ENCODE data around the gene FAM200B. TPM values are rescaled to one million over a fixed set of nuclear protein-coding genes. Genes with fewer than 3 reads are reported as not detected.

The FAM200B gene
- total and polyA plus RNA-seq, 11 donors: 23.2 to 37.7 (median 32.2) TPM

DNA sequence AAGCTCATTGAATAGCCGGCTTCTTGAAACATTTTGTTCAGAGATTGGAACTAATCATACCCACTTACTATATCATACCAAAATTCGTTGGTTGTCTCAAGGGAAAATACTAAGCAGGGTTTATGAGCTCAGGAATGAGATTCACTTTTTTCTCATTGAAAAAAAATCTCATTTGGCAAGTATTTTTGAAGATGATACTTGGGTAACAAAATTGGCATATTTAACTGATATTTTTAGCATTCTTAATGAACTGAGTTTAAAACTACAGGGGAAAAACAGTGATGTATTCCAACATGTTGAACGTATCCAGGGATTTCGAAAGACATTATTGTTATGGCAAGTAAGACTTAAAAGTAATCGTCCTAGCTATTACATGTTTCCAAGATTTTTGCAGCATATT, 6.4 kb downstream of the FAM200B start:
- intact Hi-C loops (cut with DNase I): no loop called here
- H3K36me3 ChIP-seq: peaks cover 0 to 48% (median 27%) of the 10 kb centered on the region in 9 donors
- H3K27me3 ChIP-seq: no peaks in the 10 kb centered on the region
- DNase-seq: no peak
- H3K27ac ChIP-seq: no peak overlapping the region
- ATAC-seq: no peak
- 73 to 83% (median 79%) methylated on average over 5 of the region's 5 CpGs for WGBS, 4 donors
- H3K4me3 ChIP-seq: no peak overlapping the region
- H3K9me3 ChIP-seq: no peaks in the 10 kb centered on the region
- peaks cover 0 to 62% (median 14%) of the 10 kb centered on the region in 12 donors for H3K4me1 ChIP-seq
- TF ChIP-seq POLR2A (IDR thresholded peaks at IDR 0.05): no peak
- TF ChIP-seq, protein P1, sequence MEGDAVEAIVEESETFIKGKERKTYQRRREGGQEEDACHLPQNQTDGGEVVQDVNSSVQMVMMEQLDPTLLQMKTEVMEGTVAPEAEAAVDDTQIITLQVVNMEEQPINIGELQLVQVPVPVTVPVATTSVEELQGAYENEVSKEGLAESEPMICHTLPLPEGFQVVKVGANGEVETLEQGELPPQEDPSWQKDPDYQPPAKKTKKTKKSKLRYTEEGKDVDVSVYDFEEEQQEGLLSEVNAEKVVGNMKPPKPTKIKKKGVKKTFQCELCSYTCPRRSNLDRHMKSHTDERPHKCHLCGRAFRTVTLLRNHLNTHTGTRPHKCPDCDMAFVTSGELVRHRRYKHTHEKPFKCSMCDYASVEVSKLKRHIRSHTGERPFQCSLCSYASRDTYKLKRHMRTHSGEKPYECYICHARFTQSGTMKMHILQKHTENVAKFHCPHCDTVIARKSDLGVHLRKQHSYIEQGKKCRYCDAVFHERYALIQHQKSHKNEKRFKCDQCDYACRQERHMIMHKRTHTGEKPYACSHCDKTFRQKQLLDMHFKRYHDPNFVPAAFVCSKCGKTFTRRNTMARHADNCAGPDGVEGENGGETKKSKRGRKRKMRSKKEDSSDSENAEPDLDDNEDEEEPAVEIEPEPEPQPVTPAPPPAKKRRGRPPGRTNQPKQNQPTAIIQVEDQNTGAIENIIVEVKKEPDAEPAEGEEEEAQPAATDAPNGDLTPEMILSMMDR (IDR thresholded peaks at IDR 0.05): no peak

DNA sequence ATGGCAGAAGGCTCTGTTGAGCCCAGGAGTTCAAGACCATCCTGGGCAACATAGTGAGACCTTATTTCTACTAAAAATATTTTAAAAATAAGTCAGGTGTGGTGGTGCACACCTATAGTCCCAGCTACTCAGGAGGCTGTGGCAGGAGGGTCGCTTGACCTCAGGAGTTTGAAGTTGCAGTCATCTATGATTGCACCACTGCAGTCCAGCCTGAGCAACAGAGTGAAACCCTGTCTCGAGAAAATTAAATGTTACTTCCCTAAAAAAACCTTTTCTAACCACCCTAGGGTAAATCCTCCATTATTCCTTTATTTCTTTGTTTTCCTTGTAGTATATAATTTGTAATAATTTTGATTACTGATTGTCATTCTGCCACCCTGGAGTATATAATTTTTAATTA, 7.9 kb downstream of the FAM200B start:
- peak in 1 of 4 donors; percentile 42 for ATAC-seq
- peaks cover 0 to 47% (median 2%) of the 10 kb centered on the region in 12 donors for H3K4me1 ChIP-seq
- peaks cover 0 to 44% (median 27%) of the 10 kb centered on the region in 9 donors for H3K36me3 ChIP-seq
- H3K9me3 ChIP-seq: no peaks in the 10 kb centered on the region
- no peaks in the 10 kb centered on the region for H3K27me3 ChIP-seq
- intact Hi-C loops (cut with DNase I): no loop called here
- no peak for DNase-seq
- TF ChIP-seq, protein P1 (IDR thresholded peaks at IDR 0.05): no peak
- no peak for TF ChIP-seq POLR2A (IDR thresholded peaks at IDR 0.05)
- peak overlapping the region in 2 of 12 donors; percentile 68 to 78 for H3K27ac ChIP-seq
- H3K4me3 ChIP-seq: peak overlapping the region in 1 of 12 donors; percentile 6
- 86 to 98% (median 92%) methylated on average over 2 of the region's 2 CpGs for WGBS, 4 donors

DNA sequence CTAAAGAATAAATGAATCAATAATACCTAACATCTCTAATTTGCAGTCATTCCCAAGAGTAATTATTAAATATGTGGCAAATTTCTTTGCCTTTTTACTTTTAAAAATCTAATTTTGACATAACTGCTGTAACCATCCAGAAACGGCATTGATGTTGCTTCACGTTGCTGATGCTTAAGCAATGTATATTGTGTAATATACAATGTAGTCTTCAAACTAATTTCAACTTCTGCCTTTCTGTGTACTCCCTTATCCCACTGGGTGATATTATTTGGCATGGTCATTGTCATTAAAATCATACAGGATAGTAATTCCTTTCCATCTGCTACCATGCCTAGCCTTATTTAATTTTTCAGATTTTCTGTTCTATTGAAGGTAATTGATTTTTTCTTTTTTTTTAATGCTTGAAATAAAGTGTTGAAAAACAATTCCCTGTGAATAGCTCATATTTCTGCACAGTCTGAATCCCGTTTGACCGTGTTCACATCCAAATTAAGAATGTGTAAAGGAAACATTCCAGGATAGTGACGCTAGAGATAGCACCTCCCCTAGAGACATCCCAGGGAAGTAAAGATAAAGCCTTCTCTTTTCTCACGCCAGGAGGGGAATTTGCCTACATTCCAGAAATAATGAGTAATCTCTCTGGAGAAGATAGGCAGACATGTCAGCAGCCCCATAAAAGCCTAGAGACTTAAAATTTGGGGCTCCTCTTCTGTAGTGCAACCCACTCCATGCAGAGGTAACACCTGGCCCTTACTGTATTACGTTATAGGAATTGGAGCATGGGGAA, 8.6 kb downstream of the FAM200B start:
- TF ChIP-seq, protein P1 (IDR thresholded peaks at IDR 0.05): no peak
- no peak for TF ChIP-seq POLR2A (IDR thresholded peaks at IDR 0.05)
- peaks cover 0 to 41% (median 27%) of the 10 kb centered on the region in 9 donors for H3K36me3 ChIP-seq
- H3K27me3 ChIP-seq: no peaks in the 10 kb centered on the region
- intact Hi-C loops (cut with DNase I): no loop called here
- WGBS, 4 donors: 47 to 55% (median 50%) methylated on average over 7 of the region's 7 CpGs
- H3K4me3 ChIP-seq: peak overlapping the region in 1 of 12 donors; percentile 6
- peak in 3 of 4 donors; percentile 57 to 80 (median 80) for ATAC-seq
- DNase-seq: peak in 1 of 5 donors; percentile 12
- no peaks in the 10 kb centered on the region for H3K9me3 ChIP-seq
- H3K4me1 ChIP-seq: peaks cover 0 to 44% (median 2%) of the 10 kb centered on the region in 12 donors
- H3K27ac ChIP-seq: peak overlapping the region in 7 of 12 donors; percentile 10 to 78 (median 31)

- DNase-seq (no peak), ATAC-seq (peak in 3 of 4 donors; percentile 33 to 57 (median 42))
- Histone ChIP-seq H3K9me3 (no peaks in the 10 kb centered on the region), H3K36me3 (peaks cover 0 to 31% (median 21%) of the 10 kb centered on the region in 9 donors), H3K27ac (peak overlapping the region in 9 of 12 donors; percentile 5 to 78 (median 26)), H3K4me1 (peaks cover 0 to 38% (median 2%) of the 10 kb centered on the region in 12 donors), H3K27me3 (no peaks in the 10 kb centered on the region), H3K4me3 (no peak overlapping the region)
- intact Hi-C loops (cut with DNase I): no loop called here
- 48 to 63% (median 53%) methylated on average over 3 of the region's 3 CpGs for WGBS, 4 donors
- no peak for TF ChIP-seq POLR2A (IDR thresholded peaks at IDR 0.05)
- TF ChIP-seq, protein P1 (IDR thresholded peaks at IDR 0.05): no peak
These were observed 9.9 kb downstream of the FAM200B start for GRCh38 chr4:15691346-15692135.
